ENCODE measurements around the gene UBE2G1.
"Not testable (repeated sequence)": the region's sequence is repeated elsewhere in the genome, so short reads cannot be mapped to it uniquely, and the experiment has no call there.

The UBE2G1 gene

DNA sequence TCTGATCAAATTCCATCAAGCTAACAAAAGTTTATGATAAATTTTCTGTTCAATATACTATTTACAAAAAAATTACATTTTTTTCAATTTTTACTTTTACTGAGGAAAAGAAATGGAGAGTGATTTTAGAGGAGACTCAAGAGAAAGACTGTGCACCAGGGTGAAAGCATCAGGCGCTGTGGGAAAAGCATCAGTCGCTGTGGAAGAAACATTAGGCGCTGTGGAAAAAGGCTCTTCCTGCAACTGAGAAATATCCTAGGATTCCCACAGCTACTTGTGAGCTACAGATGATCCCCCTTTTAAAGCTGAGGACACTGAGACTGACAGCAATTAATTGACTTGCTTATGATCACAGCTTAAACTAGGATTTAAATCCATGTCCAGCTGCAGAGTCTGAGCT lies 107.6 kb downstream of the UBE2G1 start:
- Histone ChIP-seq H3K4me2 (ENCODE audit: low read depth, low read length) (no peak overlapping the region), H3F3A (ENCODE audit: insufficient read depth, low read length) (0 out of 2 replicates have a peak, but pooled peaks cover 5% of the 10 kb centered on the region), H2AFZ (ENCODE audit: low read length) (no peak overlapping the region), H4K20me1 (ENCODE audit: insufficient read depth, low read length) (no peaks in the 10 kb centered on the region), H3K9me3 (replicated peaks; ENCODE audit: insufficient read depth, low read length) (no peaks in the 10 kb centered on the region), H3K27ac (ENCODE audit: low read length) (no peak overlapping the region), H3K4me3 (ENCODE audit: low read length) (no peak overlapping the region), H3K4me1 (ENCODE audit: low read length) (peaks cover 6% of the 10 kb centered on the region; the same call in 1 of the 2 replicates), H3K79me2 (ENCODE audit: low read length) (peaks cover 96% of the 10 kb centered on the region), H3K9me2 (replicated peaks; ENCODE audit: insufficient read depth, low read length) (no peaks in the 10 kb centered on the region), H3K9ac (ENCODE audit: low read length) (no peak overlapping the region), H3K27me3 (replicated peaks; ENCODE audit: insufficient read depth, low read length) (no peaks in the 10 kb centered on the region), H3K36me3 (replicated peaks; ENCODE audit: insufficient read depth, low read length) (peaks cover 5% of the 10 kb centered on the region; the same call in 1 of the 2 replicates)
- TF ChIP-seq, protein P1, sequence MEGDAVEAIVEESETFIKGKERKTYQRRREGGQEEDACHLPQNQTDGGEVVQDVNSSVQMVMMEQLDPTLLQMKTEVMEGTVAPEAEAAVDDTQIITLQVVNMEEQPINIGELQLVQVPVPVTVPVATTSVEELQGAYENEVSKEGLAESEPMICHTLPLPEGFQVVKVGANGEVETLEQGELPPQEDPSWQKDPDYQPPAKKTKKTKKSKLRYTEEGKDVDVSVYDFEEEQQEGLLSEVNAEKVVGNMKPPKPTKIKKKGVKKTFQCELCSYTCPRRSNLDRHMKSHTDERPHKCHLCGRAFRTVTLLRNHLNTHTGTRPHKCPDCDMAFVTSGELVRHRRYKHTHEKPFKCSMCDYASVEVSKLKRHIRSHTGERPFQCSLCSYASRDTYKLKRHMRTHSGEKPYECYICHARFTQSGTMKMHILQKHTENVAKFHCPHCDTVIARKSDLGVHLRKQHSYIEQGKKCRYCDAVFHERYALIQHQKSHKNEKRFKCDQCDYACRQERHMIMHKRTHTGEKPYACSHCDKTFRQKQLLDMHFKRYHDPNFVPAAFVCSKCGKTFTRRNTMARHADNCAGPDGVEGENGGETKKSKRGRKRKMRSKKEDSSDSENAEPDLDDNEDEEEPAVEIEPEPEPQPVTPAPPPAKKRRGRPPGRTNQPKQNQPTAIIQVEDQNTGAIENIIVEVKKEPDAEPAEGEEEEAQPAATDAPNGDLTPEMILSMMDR (IDR thresholded peaks at IDR 0.05; ENCODE audit: low read length) = no peak
- no peak for DNase-seq

DNA sequence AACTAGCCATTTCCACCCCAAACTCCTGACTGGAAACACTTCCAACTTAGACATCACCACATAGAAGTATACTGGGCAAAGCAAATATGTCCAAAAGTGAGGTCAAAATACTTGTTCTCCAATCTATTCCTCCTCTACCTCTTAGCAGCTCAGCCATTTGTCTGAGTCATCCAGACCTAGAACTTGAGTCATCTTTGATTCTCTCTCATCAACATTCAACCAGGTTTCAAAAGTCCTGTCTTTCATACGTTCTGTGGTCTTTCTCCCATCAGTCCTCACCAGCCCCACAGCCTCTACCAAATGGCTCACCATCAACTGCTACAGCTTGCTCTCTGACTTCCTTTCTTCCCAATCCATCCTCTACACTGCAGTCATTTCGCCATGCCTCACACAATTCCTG lies 109.5 kb downstream of the UBE2G1 start:
- DNase-seq = no peak
- Histone ChIP-seq H3K4me2 (ENCODE audit: low read depth, low read length) (no peak overlapping the region), H3K27ac (ENCODE audit: low read length) (no peak overlapping the region), H4K20me1 (ENCODE audit: insufficient read depth, low read length) (no peaks in the 10 kb centered on the region), H3F3A (ENCODE audit: insufficient read depth, low read length) (no peaks in the 10 kb centered on the region), H3K79me2 (ENCODE audit: low read length) (peaks cover 96% of the 10 kb centered on the region), H3K27me3 (replicated peaks; ENCODE audit: insufficient read depth, low read length) (no peaks in the 10 kb centered on the region), H2AFZ (ENCODE audit: low read length) (no peak overlapping the region), H3K9ac (ENCODE audit: low read length) (no peak overlapping the region), H3K4me3 (ENCODE audit: low read length) (no peak overlapping the region), H3K9me3 (replicated peaks; ENCODE audit: insufficient read depth, low read length) (no peaks in the 10 kb centered on the region), H3K4me1 (ENCODE audit: low read length) (no peaks in the 10 kb centered on the region), H3K36me3 (replicated peaks; ENCODE audit: insufficient read depth, low read length) (peaks cover 5% of the 10 kb centered on the region; the same call in 1 of the 2 replicates), H3K9me2 (replicated peaks; ENCODE audit: insufficient read depth, low read length) (no peaks in the 10 kb centered on the region)
- TF ChIP-seq EZH2phosphoT487 (IDR thresholded peaks at IDR 0.05; ENCODE audit: low read length) (no peak), EZH2 (optimal IDR thresholded peaks at IDR 0.05; ENCODE audit: low read depth, low read length) (no peak)
- TF ChIP-seq, protein P1 (IDR thresholded peaks at IDR 0.05; ENCODE audit: low read length) = no peak

DNA sequence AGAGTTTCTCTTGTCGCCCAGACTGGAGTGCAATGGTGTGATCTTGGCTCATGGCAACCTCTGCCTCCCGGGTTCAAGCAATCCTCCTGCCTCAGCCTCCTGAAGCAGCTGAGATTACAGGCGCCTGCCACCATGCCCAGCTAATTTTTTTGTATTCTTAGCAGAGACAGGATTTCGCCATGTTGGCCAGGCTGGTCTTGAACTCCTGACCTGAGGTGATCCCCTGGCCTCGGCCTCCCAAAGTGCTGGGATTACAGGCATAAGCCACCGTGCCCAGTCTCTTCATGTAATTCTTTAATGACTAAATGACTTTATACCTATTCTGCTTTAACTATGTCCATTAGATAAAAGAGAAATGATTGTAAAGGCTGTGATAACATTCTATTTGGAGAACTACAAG lies 111.2 kb downstream of the UBE2G1 start:
- H3K27ac ChIP-seq (ENCODE audit: low read length); DNase-seq; H4K20me1 ChIP-seq (ENCODE audit: insufficient read depth, low read length); H3K4me3 ChIP-seq (ENCODE audit: low read length); H3K9me2 ChIP-seq (replicated peaks; ENCODE audit: insufficient read depth, low read length); H3F3A ChIP-seq (ENCODE audit: insufficient read depth, low read length); H3K4me1 ChIP-seq (ENCODE audit: low read length); H3K9me3 ChIP-seq (replicated peaks; ENCODE audit: insufficient read depth, low read length); H3K4me2 ChIP-seq (ENCODE audit: low read depth, low read length); H3K9ac ChIP-seq (ENCODE audit: low read length); H3K27me3 ChIP-seq (replicated peaks; ENCODE audit: insufficient read depth, low read length); H2AFZ ChIP-seq (ENCODE audit: low read length); H3K36me3 ChIP-seq (replicated peaks; ENCODE audit: insufficient read depth, low read length): not testable (repeated sequence)
- H3K79me2 ChIP-seq (ENCODE audit: low read length) = peaks cover 94% of the 10 kb centered on the region

DNA sequence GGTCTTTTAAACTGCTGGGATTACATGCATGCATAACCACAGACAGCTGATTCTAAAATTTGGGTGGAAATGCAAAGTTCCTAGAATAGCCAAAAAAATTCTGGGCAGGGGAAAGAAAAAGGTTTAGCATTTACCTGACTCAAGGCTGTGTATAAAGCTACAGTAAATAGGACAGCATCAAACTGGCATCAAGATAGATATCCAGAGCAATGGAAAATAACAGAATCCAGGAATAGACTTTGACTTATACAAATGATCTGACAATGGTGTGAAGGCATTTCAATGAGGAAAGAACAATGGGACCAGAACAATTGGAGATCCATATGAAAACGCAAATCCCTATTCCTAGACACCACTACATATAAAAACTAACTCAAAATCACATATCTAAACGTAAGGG lies 115.6 kb downstream of the UBE2G1 start:
- H3K9me2 ChIP-seq (replicated peaks; ENCODE audit: insufficient read depth, low read length) = no peaks in the 10 kb centered on the region
- H3K4me3 ChIP-seq (ENCODE audit: low read length) = no peak overlapping the region
- no peak overlapping the region for H3K9ac ChIP-seq (ENCODE audit: low read length)
- H3K27me3 ChIP-seq (replicated peaks; ENCODE audit: insufficient read depth, low read length) = no peaks in the 10 kb centered on the region
- H3K79me2 ChIP-seq (ENCODE audit: low read length) = peaks cover 94% of the 10 kb centered on the region
- H3K9me3 ChIP-seq (replicated peaks; ENCODE audit: insufficient read depth, low read length) = no peaks in the 10 kb centered on the region
- no peak overlapping the region for H2AFZ ChIP-seq (ENCODE audit: low read length)
- H3F3A ChIP-seq (ENCODE audit: insufficient read depth, low read length) = no peaks in the 10 kb centered on the region
- H3K4me1 ChIP-seq (ENCODE audit: low read length) = peaks cover 6% of the 10 kb centered on the region; the same call in 1 of the 2 replicates
- no peak for TF ChIP-seq EZH2 (optimal IDR thresholded peaks at IDR 0.05; ENCODE audit: low read depth, low read length)
- no peak for TF ChIP-seq EZH2phosphoT487 (IDR thresholded peaks at IDR 0.05; ENCODE audit: low read length)
- TF ChIP-seq, protein P1 (IDR thresholded peaks at IDR 0.05; ENCODE audit: low read length) = no peak
- H3K36me3 ChIP-seq (replicated peaks; ENCODE audit: insufficient read depth, low read length) = no peaks in the 10 kb centered on the region
- H3K27ac ChIP-seq (ENCODE audit: low read length) = no peak overlapping the region
- no peak overlapping the region for H3K4me2 ChIP-seq (ENCODE audit: low read depth, low read length)
- H4K20me1 ChIP-seq (ENCODE audit: insufficient read depth, low read length) = no peaks in the 10 kb centered on the region; the same call in 1 of the 2 replicates
- no peak for DNase-seq

Data from MM.1S (cell line).